Gastrocnemius medialis (tissue), 4 donors: Measurements from ENCODE around the gene SLCO3A1.

Experiments used
- CTCF ChIP-seq, 5 experiments: fragments of 450-650 bp in 3 of 5; fragments of 200-600 bp in 2 of 5; sonication (generic) in 2 of 5; IDR thresholded peaks in 4 of 5; conservative IDR thresholded peaks in 1 of 5; 1 replicate in 4 of 5; 2 replicates in 1 of 5; pipeline ENCODE4 v1.5.1; 2016 to 2019; ENCODE audit warnings: antibody characterized with exemption in 5 of 5, mild to moderate bottlenecking in 3 of 5, moderate library complexity in 3 of 5
- POLR2A ChIP-seq, 2 donors: fragments of 450-650 bp; IDR thresholded peaks; one replicate each; pipeline ENCODE4 v1.6.1; 2017; ENCODE audit warnings: antibody characterized with exemption in 2 of 2, mild to moderate bottlenecking in 2 of 2, moderate library complexity in 2 of 2

GRCh38 chr15:92112711-92113110 is 259.2 kb downstream of the SLCO3A1 start:
- TF ChIP-seq POLR2A (IDR thresholded peaks at IDR 0.05) (no peak), CTCF (IDR thresholded peaks at IDR 0.05 in 4 of 5, conservative IDR thresholded peaks at IDR 0.05 in 1 of 5) (no peak)
